TTC549 (cell line): ENCODE data around the gene GALNT14.
"Not testable (repeated sequence)": the region's sequence is repeated elsewhere in the genome, so short reads cannot be mapped to it uniquely, and the experiment has no call there.

ENCODE experiments used
- FAIRE-seq: peaks from 2 replicates; lab custom pipeline; 2012; peaks lifted over from hg19 to GRCh38; lab: Jason Lieb, UNC

GALNT14 gene

GRCh38 chr2:30938196-30938595, 200.0 kb downstream of the GALNT14 start:
- FAIRE-seq: no peak

- FAIRE-seq: no peak
These were observed 201.3 kb downstream of the GALNT14 start for GRCh38 chr2:30936977-30937376.

GRCh38 chr2:30935795-30936194, 202.4 kb downstream of the GALNT14 start:
- FAIRE-seq: no peak

- FAIRE-seq: no peak
These were observed 204.2 kb downstream of the GALNT14 start for GRCh38 chr2:30934066-30934465.

GRCh38 chr2:30933496-30933895, 204.7 kb downstream of the GALNT14 start:
- no peak for FAIRE-seq

GRCh38 chr2:30932870-30933269, 205.4 kb downstream of the GALNT14 start:
- no peak for FAIRE-seq

- no peak for FAIRE-seq
These were observed 206.3 kb downstream of the GALNT14 start for GRCh38 chr2:30931841-30932407.

GRCh38 chr2:30930716-30931115, 207.5 kb downstream of the GALNT14 start:
- no peak for FAIRE-seq

- FAIRE-seq: no peak
These were observed 210.7 kb downstream of the GALNT14 start for GRCh38 chr2:30927465-30928075.

- no peak for FAIRE-seq
These were observed 211.6 kb downstream of the GALNT14 start for GRCh38 chr2:30926606-30927005.

GRCh38 chr2:30923623-30924022, 214.6 kb downstream of the GALNT14 start:
- no peak for FAIRE-seq

GRCh38 chr2:30920511-30920910, 217.7 kb downstream of the GALNT14 start:
- FAIRE-seq: no peak

- no peak for FAIRE-seq
These were observed 222.8 kb downstream of the GALNT14 start for GRCh38 chr2:30915486-30915885.

GRCh38 chr2:30914456-30914855, 223.8 kb downstream of the GALNT14 start:
- no peak for FAIRE-seq

GRCh38 chr2:30912056-30912455, 226.2 kb downstream of the GALNT14 start:
- FAIRE-seq: no peak

GRCh38 chr2:30911327-30911726, 226.9 kb downstream of the GALNT14 start:
- no peak for FAIRE-seq

- no peak for FAIRE-seq
These were observed 227.6 kb downstream of the GALNT14 start for GRCh38 chr2:30910686-30911085.

GRCh38 chr2:30904437-30904836, 233.8 kb downstream of the GALNT14 start:
- FAIRE-seq: not testable (repeated sequence)

GRCh38 chr2:30903326-30903725, 234.9 kb downstream of the GALNT14 start:
- no peak for FAIRE-seq

- FAIRE-seq: no peak
These were observed 237.9 kb downstream of the GALNT14 start for GRCh38 chr2:30900381-30900780.

GRCh38 chr2:30899516-30900054, 238.7 kb downstream of the GALNT14 start:
- FAIRE-seq: no peak

- no peak for FAIRE-seq
These were observed 240.7 kb downstream of the GALNT14 start for GRCh38 chr2:30897539-30897938.

GRCh38 chr2:30894498-30895119, 243.6 kb downstream of the GALNT14 start:
- no peak for FAIRE-seq
